ENCODE data around the gene AKR7A2. TPM values are rescaled to one million over a fixed set of nuclear protein-coding genes. Genes with fewer than 3 reads are reported as not detected.

The AKR7A2 gene
- total RNA-seq, 2 experiments from 2014 or later, result 42.9 to 43.4 TPM

- ChIA-PET CTCF (interaction anchor here (0.6 to 1.4 kb wide), 2 partner anchors 28 to 349 kb away, joined by 3 to 4 read pairs; no protein-coding TSS in a partner anchor), POLR2A (interaction anchor here (0.6 to 2.3 kb wide), 6 partner anchors 10 to 284 kb away, joined by 3 to 12 read pairs (median 4); partner anchors contain the start of genes EMC1 and MRTO4)
- Mint-ChIP-seq H3K36me3 (ENCODE audit: low read depth) (peaks cover 2% of the 10 kb centered on the region), H3K9me3 (no peaks in the 10 kb centered on the region), H3K4me1 (ENCODE audit: low read depth) (peaks cover 25% of the 10 kb centered on the region), H3K27ac (peak overlapping the region; percentile 36), H3K27me3 (no peaks in the 10 kb centered on the region), H3K4me3 (peak overlapping the region; percentile 74)
- DNase-seq, result peak; percentile 55
- TF ChIP-seq, protein P1, sequence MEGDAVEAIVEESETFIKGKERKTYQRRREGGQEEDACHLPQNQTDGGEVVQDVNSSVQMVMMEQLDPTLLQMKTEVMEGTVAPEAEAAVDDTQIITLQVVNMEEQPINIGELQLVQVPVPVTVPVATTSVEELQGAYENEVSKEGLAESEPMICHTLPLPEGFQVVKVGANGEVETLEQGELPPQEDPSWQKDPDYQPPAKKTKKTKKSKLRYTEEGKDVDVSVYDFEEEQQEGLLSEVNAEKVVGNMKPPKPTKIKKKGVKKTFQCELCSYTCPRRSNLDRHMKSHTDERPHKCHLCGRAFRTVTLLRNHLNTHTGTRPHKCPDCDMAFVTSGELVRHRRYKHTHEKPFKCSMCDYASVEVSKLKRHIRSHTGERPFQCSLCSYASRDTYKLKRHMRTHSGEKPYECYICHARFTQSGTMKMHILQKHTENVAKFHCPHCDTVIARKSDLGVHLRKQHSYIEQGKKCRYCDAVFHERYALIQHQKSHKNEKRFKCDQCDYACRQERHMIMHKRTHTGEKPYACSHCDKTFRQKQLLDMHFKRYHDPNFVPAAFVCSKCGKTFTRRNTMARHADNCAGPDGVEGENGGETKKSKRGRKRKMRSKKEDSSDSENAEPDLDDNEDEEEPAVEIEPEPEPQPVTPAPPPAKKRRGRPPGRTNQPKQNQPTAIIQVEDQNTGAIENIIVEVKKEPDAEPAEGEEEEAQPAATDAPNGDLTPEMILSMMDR (IDR thresholded peaks at IDR 0.05), result no peak
- no peak for ATAC-seq
- intact Hi-C loops (cut with micrococcal nuclease), result no loop called here
These were observed 1.1 kb upstream of the AKR7A2 start for GRCh38 chr1:19312782-19313635.

GRCh38 chr1:19311503-19311930, 427 bp downstream of the AKR7A2 start:
- H3K4me3 Mint-ChIP-seq, result peak overlapping the region; percentile 90
- peaks cover 25% of the 10 kb centered on the region for H3K4me1 Mint-ChIP-seq (ENCODE audit: low read depth)
- TF ChIP-seq, protein P1 (IDR thresholded peaks at IDR 0.05), result no peak
- POLR2A ChIA-PET, result interaction anchor here (0.6 to 2.3 kb wide), 9 partner anchors 10 to 289 kb away, joined by 3 to 8 read pairs (median 4); partner anchors contain the start of genes EMC1 and MRTO4
- CTCF ChIA-PET, result interaction anchor here (1.1 to 1.4 kb wide), 2 partner anchors 342 to 350 kb away, joined by 4 read pairs; no protein-coding TSS in a partner anchor
- no peak for DNase-seq
- peak overlapping the region; percentile 78 for H3K27ac Mint-ChIP-seq
- H3K27me3 Mint-ChIP-seq, result no peaks in the 10 kb centered on the region
- no peaks in the 10 kb centered on the region for H3K9me3 Mint-ChIP-seq
- intact Hi-C loops (cut with micrococcal nuclease), result no loop called here
- peak; percentile 22 for ATAC-seq
- H3K36me3 Mint-ChIP-seq (ENCODE audit: low read depth), result peaks cover 8% of the 10 kb centered on the region

DNA sequence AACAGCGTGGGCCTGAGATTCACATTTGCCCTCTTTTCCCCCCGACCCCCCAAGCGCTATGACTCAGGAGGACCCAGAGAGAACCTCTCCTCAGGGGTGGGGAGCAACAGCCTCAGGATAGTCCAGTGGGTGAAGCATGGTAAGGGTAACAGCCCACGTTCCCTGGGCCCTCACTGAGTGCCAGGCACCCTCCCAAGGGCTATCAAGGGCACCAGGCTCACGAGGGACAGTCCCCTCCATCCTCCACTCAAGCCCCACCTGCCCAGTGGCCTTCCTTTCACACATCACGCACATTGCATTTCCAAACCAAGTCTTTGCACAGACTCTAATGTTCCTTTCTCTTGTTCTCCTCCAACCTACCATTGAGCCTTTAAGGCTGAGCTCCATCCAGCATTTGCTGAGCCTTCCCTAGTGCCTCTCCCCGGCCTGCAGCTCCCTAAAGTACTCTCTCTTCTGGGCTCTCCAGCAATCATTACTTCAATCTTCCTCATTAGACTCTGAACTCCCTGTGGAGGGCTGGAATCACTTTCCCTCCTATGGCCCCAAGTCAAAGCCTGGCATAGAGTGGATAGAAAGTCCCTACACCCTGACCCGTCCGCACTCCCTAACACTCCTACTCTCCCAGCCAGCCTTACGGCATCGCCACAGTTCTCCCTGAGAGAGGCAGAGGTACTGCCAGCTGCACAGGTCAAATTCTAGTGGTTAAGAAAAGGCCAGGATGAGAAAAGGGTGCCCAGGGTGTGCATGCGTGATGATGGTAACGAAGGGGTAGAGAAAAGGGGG, 1.0 kb downstream of the AKR7A2 start:
- Mint-ChIP-seq H3K27me3 (no peaks in the 10 kb centered on the region), H3K4me1 (ENCODE audit: low read depth) (peaks cover 23% of the 10 kb centered on the region), H3K4me3 (peak overlapping the region; percentile 90), H3K9me3 (no peaks in the 10 kb centered on the region), H3K36me3 (ENCODE audit: low read depth) (peaks cover 8% of the 10 kb centered on the region), H3K27ac (peak overlapping the region; percentile 78)
- DNase-seq, result peak; percentile 25
- POLR2A ChIA-PET, result interaction anchor here (0.6 to 2.3 kb wide), 8 partner anchors 9 to 290 kb away, joined by 3 to 8 read pairs (median 4); partner anchors contain the start of genes EMC1 and MRTO4
- ATAC-seq, result no peak
- CTCF ChIA-PET, result interaction anchor here (1.1 kb wide), 1 partner anchor 343 kb away, joined by 4 read pairs; no protein-coding TSS in a partner anchor
- TF ChIP-seq, protein P1 (IDR thresholded peaks at IDR 0.05), result no peak
- intact Hi-C loops (cut with micrococcal nuclease), result no loop called here

GRCh38 chr1:19310061-19310460, 1.9 kb downstream of the AKR7A2 start:
- H3K9me3 Mint-ChIP-seq, result no peaks in the 10 kb centered on the region
- DNase-seq (no peak), ATAC-seq (no peak)
- no peak overlapping the region for H3K27ac Mint-ChIP-seq
- intact Hi-C loops (cut with micrococcal nuclease), result no loop called here
- no peaks in the 10 kb centered on the region for H3K27me3 Mint-ChIP-seq
- ChIA-PET CTCF (no interaction called here), POLR2A (interaction anchor here (1.5 to 1.9 kb wide), 3 partner anchors 21 to 58 kb away, joined by 3 to 6 read pairs (median 5); partner anchors contain the start of genes EMC1 and MRTO4)
- peaks cover 17% of the 10 kb centered on the region for H3K4me1 Mint-ChIP-seq (ENCODE audit: low read depth)
- peak overlapping the region; percentile 22 for H3K4me3 Mint-ChIP-seq
- H3K36me3 Mint-ChIP-seq (ENCODE audit: low read depth), result peaks cover 12% of the 10 kb centered on the region
- TF ChIP-seq, protein P1 (IDR thresholded peaks at IDR 0.05), result no peak

Measured in activated CD8-positive, alpha-beta T cell treated with anti-CD3 and anti-CD28 coated beads for 36 hours (primary cell).